GM21786 (cell line): ENCODE measurements around the gene ZNF445.
"Not testable (repeated sequence)": the region's sequence is repeated elsewhere in the genome, so short reads cannot be mapped to it uniquely, and the experiment has no call there.

ENCODE experiments used
- ATAC-seq: cut with Tn5 transposase; IDR thresholded peaks from one replicate; pipeline ENCODE4 v1.9.1; 2021; ENCODE audit not compliant: unreplicated experiment

ZNF445 gene

GRCh38 chr3:44437800-44438199 is 39.7 kb downstream of the ZNF445 start:
- no peak for ATAC-seq

- no peak for ATAC-seq
Observed at GRCh38 chr3:44436181-44436580, 41.3 kb downstream of the ZNF445 start.

GRCh38 chr3:44434834-44435510 is 42.5 kb downstream of the ZNF445 start:
- ATAC-seq, result no peak

- no peak for ATAC-seq
Observed at GRCh38 chr3:44430466-44430865, 47.0 kb downstream of the ZNF445 start.

- no peak for ATAC-seq
Observed at GRCh38 chr3:44429459-44429858, 48.0 kb downstream of the ZNF445 start.

GRCh38 chr3:44428910-44429309 is 48.6 kb downstream of the ZNF445 start:
- ATAC-seq, result no peak

- ATAC-seq, result no peak
Observed at GRCh38 chr3:44427683-44428082, 49.8 kb downstream of the ZNF445 start.

- no peak for ATAC-seq
Observed at GRCh38 chr3:44424758-44425157, 52.7 kb downstream of the ZNF445 start.

GRCh38 chr3:44421280-44421679 is 56.2 kb downstream of the ZNF445 start:
- ATAC-seq, result no peak

GRCh38 chr3:44420676-44421075 is 56.8 kb downstream of the ZNF445 start:
- ATAC-seq, result no peak

- no peak for ATAC-seq
Observed at GRCh38 chr3:44419923-44420650, 57.4 kb downstream of the ZNF445 start.

- no peak for ATAC-seq
Observed at GRCh38 chr3:44419116-44419922, 58.2 kb downstream of the ZNF445 start.

- no peak for ATAC-seq
Observed at GRCh38 chr3:44418549-44418948, 58.9 kb downstream of the ZNF445 start.

GRCh38 chr3:44418118-44418517 is 59.4 kb downstream of the ZNF445 start:
- not testable (repeated sequence) for ATAC-seq

GRCh38 chr3:44416031-44417030 is 61.1 kb downstream of the ZNF445 start:
- ATAC-seq, result no peak

- no peak for ATAC-seq
Observed at GRCh38 chr3:44415421-44415820, 62.0 kb downstream of the ZNF445 start.

- ATAC-seq, result no peak
Observed at GRCh38 chr3:44414517-44415090, 62.9 kb downstream of the ZNF445 start.

- ATAC-seq, result no peak
Observed at GRCh38 chr3:44412365-44412764, 65.1 kb downstream of the ZNF445 start.

GRCh38 chr3:44411031-44411645 is 66.3 kb downstream of the ZNF445 start:
- no peak for ATAC-seq
